GM18526 (cell line): ENCODE measurements around the gene HBEGF.

ENCODE experiments used
- POLR2A ChIP-seq: IDR thresholded peaks from 3 replicates; pipeline ENCODE4 v1.6.1; 2011; ENCODE audit not compliant: insufficient read length; ENCODE audit errors: extremely low read depth

The HBEGF gene

GRCh38 chr5:140347360-140347759 is 957 bp upstream of the HBEGF start:
- TF ChIP-seq POLR2A, result no peak

GRCh38 chr5:140345919-140346347 is 470 bp downstream of the HBEGF start:
- TF ChIP-seq POLR2A, result no peak

GRCh38 chr5:140344683-140345423 is 1.6 kb downstream of the HBEGF start:
- no peak for TF ChIP-seq POLR2A

GRCh38 chr5:140342896-140343295 is 3.5 kb downstream of the HBEGF start:
- no peak for TF ChIP-seq POLR2A

GRCh38 chr5:140342287-140342686 is 4.1 kb downstream of the HBEGF start:
- peak; percentile 11 for TF ChIP-seq POLR2A

GRCh38 chr5:140341591-140341990 is 4.8 kb downstream of the HBEGF start:
- no peak for TF ChIP-seq POLR2A

- TF ChIP-seq POLR2A, result no peak
Observed at GRCh38 chr5:140340605-140341121, 5.7 kb downstream of the HBEGF start.

GRCh38 chr5:140339636-140340035 is 6.8 kb downstream of the HBEGF start:
- TF ChIP-seq POLR2A, result no peak

- no peak for TF ChIP-seq POLR2A
Observed at GRCh38 chr5:140338908-140339307, 7.5 kb downstream of the HBEGF start.

- no peak for TF ChIP-seq POLR2A
Observed at GRCh38 chr5:140338336-140338735, 8.1 kb downstream of the HBEGF start.

GRCh38 chr5:140337880-140338279 is 8.5 kb downstream of the HBEGF start:
- TF ChIP-seq POLR2A, result no peak

- no peak for TF ChIP-seq POLR2A
Observed at GRCh38 chr5:140336388-140336787, 10.0 kb downstream of the HBEGF start.

GRCh38 chr5:140331638-140332037 is 14.8 kb downstream of the HBEGF start:
- no peak for TF ChIP-seq POLR2A

- TF ChIP-seq POLR2A, result no peak
Observed at GRCh38 chr5:140329739-140330481, 16.5 kb downstream of the HBEGF start.

- TF ChIP-seq POLR2A, result no peak
Observed at GRCh38 chr5:140328036-140328764, 18.2 kb downstream of the HBEGF start.

- no peak for TF ChIP-seq POLR2A
Observed at GRCh38 chr5:140327589-140327988, 18.8 kb downstream of the HBEGF start.
